Tibial nerve (tissue), 4 donors: ENCODE data around the gene DNASE1L3.

Experiments
- CTCF ChIP-seq, 5 experiments: fragments of 200-600 bp in 3 of 5; fragments of 450-650 bp in 2 of 5; sonication (generic) in 3 of 5; IDR thresholded peaks; one replicate each; pipeline ENCODE4 v1.5.1; 2016 to 2019; ENCODE audit warnings: antibody characterized with exemption in 5 of 5, mild to moderate bottlenecking in 3 of 5, moderate library complexity in 2 of 5
- EP300 ChIP-seq, 2 donors: sonication (generic); formaldehyde crosslinking; IDR thresholded peaks; one replicate each; pipeline ENCODE4 v1.6.1; 2017; ENCODE audit warnings: antibody characterized with exemption in 2 of 2, mild to moderate bottlenecking in 1 of 2

- no peak for TF ChIP-seq EP300 (IDR thresholded peaks at IDR 0.05)
- no peak for TF ChIP-seq CTCF (IDR thresholded peaks at IDR 0.05)
These were observed 38.8 kb upstream of the DNASE1L3 start for GRCh38 chr3:58249358-58250092.
